ENCODE data around the gene LTB4R. TPM values are rescaled to one million over a fixed set of nuclear protein-coding genes. Genes with fewer than 3 reads are reported as not detected.
"Not testable (repeated sequence)": the region's sequence is repeated elsewhere in the genome, so short reads cannot be mapped to it uniquely, and the experiment has no call there.

The LTB4R gene
- total RNA-seq, 1 donor from 2014 or later, result 1.2 TPM

DNA sequence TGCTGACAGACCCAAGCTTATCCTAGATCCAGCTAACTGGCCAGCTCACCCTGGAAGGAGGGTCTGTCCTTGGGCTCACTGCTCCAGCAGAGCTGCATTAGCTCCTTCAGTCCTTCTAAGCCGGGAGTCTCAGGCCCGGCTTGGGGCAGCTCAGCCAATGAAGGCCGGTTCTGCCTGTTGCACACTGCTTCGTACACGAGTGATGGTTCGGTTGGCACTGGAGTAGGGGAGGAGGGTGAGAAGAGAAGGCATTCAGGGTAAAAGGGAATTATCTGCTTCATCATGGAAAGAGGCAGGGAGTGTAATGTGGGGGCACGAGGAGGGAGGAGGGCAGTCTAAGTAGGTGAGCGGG, 26.5 kb downstream of the LTB4R start:
- DNase-seq (ENCODE audit: low spot score in 2 of 2) (no peak), FAIRE-seq (no peak)

DNA sequence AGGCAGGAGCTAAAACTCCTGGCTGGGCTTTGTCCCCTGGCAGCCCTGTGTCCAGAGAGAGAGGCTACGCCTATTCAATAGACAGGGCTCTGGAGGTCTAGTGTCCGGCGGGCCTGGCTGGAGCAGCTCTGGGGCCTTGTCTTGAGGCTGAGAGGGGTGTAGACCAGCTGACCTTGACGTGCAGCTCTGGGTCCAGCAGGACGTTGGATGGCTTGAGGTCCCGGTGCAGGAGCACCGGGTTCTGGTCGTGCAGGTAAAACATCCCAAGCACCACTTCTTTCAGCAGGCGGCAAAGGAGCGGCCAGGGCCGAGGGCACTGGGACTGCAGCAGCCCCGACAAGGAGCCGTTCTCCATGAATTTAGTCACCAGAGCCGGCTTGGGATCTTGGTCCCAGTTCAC, 27.5 kb downstream of the LTB4R start:
- DNase-seq (ENCODE audit: low spot score in 2 of 2) (no peak), FAIRE-seq (no peak)

DNA sequence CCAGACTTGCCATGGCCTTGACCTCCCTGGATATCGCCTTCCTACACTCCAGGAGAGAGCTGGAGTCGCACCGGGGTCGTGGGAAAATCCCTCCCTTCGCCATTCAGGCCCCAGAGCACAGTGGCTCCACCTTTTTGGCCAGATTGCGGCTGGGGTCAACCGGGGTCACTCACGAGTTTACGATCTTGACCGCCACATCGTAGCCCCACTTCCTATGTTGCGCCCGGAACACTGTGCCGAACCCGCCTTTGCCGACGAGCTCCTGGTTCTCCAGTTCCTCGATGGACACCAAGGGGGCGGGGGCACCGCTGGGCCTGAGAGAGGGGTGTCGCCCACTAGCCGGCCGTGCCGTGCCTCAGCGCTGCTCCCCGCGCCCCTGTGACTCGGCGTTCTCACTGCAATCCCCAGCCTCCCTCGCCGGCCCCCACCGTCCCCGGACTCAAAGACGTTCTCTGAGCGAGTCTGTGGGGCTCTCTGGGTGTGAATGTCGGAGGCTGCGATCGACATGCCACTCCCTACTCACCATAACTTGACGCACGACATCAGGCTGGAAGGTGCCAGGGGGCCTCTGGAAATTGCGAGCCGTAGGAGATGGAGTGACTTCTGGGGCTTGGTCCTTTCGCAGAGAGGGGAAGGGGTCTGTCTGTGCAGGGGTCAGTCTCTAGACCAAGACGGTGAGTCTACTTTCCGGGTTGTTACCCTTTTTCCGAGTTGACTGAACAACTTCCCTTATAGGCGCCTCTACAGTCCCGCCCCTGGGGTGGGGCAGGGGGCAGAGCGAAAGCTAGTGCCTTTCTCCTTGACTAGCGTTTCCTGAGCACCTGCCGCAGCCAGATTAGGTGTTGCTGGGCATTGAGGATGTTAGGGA, 28.2 kb downstream of the LTB4R start, which contains the start of gene RIPK3:
Gene RIPK3 (minus strand): TSS at position 708 of the 868 bp plus-strand sequence. CDS start 165 bp downstream, at position 543.
- DNase-seq (ENCODE audit: low spot score in 2 of 2) (no peak), FAIRE-seq (no peak)

DNA sequence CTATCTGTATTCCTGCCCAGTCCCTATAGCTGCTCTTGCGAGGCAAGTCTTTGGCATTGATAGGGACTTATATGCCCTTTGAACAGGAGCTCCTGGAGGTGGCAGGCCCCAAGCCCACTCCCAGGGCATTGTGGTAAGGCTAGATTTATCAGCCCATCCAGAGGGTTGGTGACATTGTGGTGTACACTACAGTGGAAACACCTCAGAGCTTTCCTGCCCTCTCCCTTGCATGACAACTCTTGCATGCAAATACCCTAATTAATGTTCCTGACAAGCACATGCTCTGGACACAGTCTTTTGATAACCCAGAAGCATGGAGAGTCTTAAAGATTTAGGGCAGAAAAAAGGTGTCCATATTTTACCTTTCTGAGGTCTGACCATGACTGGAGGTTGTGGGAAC, 29.3 kb downstream of the LTB4R start:
- FAIRE-seq (no peak), DNase-seq (ENCODE audit: low spot score in 2 of 2) (no peak)

DNA sequence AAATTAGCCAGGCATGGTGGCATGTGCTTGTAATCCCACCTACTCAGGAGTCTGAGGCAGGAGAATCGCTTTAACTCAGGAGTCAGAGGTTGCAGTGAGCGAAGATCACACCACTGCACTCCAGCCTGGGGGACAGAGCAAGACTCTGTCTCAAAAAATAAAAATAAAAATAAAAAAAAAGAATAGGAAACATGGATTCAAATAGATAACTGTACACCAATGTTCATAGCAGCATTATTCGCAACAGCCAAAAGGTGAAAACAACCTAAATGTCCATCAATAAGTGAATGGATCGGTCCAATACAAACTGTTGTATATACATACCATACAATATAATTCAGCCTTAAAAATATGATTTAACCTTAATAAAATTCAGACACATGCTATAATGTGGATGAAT, 31.6 kb downstream of the LTB4R start:
- DNase-seq (ENCODE audit: low spot score in 2 of 2), result no peak
- no peak for FAIRE-seq

DNA sequence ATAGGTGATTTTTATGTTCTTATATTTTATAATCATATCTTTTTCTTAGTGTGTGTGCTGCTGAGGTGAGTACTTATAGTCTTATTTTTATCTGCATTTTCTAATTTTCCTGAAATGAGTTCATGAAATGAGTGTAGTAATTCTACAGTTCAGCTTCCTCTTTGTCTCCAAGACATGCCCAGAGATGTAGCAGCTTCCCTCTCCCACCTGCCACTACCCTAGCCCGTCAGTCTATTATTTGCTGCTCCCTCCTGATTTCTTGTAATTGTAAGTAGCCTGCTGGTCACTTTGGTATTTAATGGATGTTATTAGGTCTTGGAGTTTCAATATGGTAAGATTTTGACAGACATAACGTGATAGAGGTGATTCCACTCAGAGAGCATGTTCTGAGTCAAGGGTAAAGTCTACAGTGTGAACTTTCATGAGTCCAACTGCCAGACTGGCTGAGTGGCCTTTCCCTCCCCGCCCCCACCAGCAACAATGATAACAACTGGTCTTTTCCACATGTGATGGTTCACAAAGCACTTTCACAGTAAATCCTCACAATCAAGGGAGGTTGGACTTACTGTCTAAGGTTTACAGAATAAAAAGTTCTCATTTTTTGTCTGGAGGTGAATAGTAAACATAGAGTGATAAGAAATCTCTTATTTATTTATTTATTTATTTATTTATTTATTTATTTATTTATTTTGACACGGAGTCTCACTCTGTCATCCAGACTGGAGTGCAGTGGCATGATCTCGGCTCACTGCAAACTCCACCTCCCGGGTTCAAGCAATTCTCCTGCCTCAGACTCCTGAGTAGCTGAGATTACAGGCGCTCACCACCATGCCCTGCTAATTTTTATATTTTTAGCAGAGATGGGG, 32.7 kb downstream of the LTB4R start:
- DNase-seq (ENCODE audit: low spot score in 2 of 2) (no peak), FAIRE-seq (no peak)

DNA sequence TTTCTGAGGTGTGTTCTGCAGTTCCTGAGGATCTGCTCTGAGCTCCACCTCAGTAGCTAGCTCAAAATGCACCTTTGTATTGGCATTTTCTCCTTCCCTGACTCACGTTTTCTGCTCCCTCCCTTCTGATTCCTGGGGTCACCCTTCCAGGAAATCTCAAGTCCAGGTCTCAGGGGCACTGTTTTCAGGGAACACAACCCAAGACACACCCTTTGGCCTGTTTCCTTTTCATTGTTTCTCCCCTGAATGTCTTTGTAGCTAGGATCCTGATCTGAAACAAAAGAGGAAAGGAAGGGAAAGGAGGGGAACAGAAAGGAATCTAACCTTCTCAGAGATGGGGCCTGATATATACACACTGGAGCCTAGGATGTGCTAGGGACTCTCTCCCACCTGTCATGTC, 35.8 kb downstream of the LTB4R start:
- DNase-seq (ENCODE audit: low spot score in 2 of 2) (no peak), FAIRE-seq (no peak)

DNA sequence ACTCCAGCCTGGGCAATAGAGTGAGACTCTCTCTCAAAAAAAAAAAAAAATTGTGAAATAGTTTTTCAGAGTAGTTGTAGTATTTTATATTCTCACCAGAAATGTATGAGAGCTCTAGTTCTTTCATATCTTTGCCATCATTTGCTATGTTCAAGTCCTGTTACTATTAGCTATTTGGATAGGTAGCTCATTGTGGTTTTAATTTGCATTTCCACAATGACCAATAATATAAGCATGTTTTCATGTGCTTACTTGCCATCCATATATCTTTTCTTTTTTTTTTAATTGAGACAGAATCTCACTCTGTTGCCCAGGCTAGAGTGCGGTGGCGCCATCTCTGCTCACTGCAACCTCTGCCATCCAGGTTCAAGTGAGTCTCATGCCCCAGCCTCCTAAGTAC, 36.9 kb downstream of the LTB4R start:
- FAIRE-seq, result no peak

DNA sequence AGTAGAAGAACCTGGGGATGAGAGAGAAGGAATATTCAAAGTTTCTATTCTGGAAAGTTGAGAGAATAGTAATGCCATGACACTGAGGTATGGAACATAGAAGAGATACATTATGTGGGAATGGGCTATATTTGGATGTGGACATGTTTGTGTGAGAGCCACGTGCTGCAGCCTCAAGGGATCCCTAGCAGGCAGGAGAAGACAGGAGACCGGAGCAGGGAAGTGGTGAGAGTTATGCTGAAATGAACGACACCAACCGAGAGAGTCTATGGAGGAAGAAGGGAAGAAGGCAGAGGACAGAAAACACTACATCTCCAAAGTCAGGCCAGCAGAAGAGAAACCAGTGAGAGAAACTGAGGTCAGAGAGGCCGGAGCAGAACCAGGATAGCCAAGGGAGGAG, 38.4 kb downstream of the LTB4R start:
- DNase-seq (ENCODE audit: low spot score in 2 of 2) (no peak), FAIRE-seq (no peak)

More for the DNA sequence above, 36.9 kb downstream of the LTB4R start:
- DNase-seq (ENCODE audit: low spot score in 2 of 2), result no peak

DNA sequence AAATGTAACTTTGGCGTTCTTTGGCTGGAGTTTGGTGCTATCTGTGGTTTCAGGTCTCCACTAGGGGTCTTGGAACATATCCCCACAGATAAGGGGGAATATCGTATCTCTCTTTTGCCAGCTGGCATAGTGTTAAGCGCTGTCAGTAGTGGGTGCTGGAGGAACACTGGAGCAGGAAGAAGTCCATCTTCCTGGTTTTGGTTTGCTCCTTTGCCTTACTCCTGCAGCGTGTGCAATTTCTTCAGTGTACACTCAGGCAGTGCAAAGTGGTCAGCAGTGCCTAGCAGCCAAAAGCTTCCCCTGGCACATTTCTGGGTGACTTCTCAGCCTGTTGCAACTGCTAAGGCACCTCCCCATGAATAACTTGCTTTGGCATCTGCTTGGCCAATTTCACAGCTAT, 40.2 kb downstream of the LTB4R start:
- FAIRE-seq, result no peak
- no peak for DNase-seq (ENCODE audit: low spot score in 2 of 2)

DNA sequence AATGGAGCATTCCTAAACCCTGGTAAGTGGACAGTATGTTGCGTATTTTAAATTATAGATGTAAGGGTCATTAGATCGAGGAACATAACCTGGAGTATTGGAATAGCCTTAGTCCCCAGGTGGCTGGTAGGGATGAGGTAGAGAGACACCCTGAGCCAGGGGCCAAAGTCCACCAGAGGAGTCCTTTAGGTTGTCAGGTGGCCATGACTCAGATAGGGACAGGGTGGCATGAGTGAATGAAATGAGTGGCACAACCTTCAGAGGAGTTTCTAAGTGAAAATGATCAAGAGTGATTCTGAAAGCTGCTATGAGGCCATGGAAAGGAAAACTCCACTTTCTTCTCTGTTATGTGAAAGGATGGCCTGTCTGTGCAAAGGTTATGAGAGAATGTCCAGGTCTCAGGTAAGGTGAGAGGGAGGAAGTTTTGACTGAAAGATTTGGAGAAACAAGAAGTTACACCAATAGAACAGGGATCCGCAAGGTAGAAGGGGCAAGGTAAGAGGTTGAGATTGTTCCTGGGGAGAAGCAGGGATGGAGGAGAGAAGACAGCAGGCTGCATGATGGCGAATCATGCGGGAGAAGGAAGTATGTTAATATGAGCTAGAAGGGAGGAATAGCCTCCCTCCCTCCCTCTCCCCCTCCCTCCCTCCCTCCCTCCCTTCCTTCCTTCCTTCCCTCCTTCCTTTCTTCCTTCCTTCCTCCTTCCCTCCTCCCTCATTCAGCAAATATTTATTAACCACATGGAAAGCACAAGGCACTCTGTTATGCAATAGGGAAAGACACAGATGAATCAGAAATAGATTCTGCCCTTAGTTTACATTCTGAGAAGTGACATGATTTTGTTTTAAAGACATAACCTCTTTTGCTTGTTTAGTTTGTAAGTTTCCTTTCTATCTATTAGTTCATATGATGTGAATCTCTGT, 42.5 kb downstream of the LTB4R start:
- FAIRE-seq (no peak), DNase-seq (ENCODE audit: low spot score in 2 of 2) (no peak)

DNA sequence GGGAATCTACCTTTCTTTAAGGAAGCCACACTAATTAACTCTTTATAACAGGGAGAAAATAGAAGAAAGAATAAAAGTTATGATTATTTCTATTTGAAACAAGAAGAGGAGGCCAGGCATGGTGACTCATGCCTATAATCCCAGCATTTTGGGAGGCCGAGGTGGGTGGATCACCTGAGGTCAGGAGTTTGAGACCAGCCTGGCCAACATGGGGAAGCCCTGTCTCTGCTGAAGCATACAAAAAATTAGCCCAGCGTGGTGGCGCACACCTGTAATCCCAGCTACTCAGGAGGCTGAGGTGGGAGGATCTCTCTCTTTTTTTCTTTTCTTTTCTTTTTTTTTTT, 43.2 kb downstream of the LTB4R start:
- not testable (repeated sequence) for DNase-seq (ENCODE audit: low spot score in 2 of 2); FAIRE-seq

DNA sequence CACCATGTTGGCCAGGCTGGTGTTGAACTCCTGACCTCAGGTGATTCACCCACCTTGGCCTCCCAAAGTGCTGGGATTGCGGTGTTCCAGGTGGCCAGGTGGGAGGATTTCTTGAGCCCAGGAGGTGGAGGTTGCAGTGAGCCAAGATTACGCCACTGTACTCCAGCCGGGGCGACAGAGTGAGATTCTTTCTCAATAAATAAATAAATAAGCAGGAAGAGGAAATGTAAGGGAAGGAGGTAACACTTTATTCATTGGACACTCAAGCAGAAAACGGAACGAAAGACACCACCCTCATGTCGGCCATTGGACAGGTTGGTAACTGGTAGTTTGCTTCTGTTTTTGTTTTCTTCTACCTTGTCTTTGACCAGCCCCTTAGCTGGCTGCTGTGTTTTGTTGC, 43.7 kb downstream of the LTB4R start:
- DNase-seq (ENCODE audit: low spot score in 2 of 2), result no peak

DNA sequence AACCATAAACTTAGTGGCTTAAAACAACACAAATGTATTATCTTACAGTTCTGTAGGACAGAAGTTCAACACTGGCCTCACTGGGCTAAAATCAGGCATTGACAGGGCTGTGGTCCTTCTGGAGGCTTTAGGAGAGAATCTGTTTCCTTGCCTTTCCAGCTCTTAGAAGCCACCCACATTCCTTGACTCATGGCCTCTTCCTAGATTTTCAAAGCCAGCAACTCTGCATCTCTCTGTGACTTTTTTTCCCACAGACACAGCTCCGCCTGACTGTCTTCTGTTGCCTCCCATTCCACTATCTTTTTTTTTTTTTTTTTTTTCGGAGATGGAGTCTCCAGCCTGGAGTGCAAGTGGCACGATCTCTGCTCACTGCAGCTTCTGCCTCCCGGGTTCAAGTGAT, 44.9 kb downstream of the LTB4R start:
- FAIRE-seq, result no peak
- DNase-seq (ENCODE audit: low spot score in 2 of 2), result no peak

More for the DNA sequence above, 43.7 kb downstream of the LTB4R start:
- no peak for FAIRE-seq

DNA sequence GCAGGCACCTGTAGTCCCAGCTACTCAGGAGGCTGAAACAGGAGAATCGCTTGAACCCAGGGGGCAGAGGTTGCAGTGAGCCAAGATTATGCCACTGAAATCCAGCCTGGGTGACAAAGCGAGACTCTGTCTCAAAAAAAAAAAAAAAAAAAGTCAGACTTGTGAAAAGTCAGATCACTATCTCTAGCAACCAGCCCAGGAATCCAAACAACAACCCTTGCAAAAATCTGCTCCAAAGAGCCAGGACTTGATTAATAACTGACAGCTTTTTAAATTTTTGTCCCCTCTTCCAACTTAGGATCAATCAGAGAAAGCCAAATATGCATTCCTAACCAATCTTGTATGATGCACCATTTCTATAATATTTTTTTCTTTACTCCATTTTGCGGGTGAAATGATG, 49.0 kb downstream of the LTB4R start:
- DNase-seq (ENCODE audit: low spot score in 2 of 2) (no peak), FAIRE-seq (no peak)

DNA sequence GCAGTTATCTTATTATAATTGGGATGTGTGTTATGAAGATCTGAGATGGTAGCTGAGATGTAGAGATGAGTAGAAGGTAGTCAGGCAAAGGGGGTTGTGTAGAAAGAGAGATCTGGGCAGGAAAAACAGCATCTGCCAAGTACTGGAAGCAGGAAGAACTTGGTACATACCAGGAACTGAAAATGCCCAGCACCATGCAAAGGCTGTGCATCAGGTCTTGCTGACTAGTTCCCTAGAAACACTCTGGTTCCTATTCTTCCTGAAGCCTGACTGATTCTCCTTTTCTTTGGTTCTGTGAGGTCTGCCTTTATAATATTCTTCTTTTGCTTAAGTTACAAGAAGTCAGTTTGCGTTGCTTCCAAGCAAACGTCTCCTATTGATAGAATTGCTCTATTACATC, 50.0 kb downstream of the LTB4R start:
- no peak for FAIRE-seq
- no peak for DNase-seq (ENCODE audit: low spot score in 2 of 2)

DNA sequence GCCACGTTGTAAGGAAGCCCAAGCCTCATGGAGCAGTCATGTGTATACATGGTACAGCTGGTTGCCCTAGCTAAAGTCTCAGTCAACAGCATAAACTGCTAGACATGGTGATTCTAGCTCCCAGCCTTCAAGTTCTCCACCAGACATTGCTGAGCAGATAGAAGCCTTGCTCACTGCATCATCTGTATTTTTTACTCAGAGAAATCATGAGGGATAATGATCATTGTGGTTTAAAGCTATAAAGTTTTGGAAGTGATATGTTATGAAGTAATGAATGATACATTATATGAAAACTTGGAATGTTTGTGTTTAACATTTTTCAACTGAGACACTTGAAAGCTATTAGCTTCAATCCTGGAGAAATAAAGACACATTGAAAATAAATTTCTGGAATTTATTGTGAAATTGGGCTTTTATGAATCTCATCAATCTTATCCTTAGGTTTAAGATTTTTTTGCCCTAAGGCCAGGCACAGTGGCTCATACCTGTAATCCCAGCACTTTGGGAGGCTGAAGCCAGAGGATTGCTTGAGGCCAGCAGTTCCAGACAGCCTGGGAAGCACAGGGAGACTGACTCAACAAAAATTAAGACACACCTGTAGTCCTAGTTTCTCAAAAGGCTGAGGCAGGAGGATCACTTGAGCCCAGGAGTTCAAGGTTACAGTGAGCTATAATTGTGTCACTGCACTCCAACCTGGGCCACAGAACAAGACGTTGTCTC, 51.1 kb downstream of the LTB4R start:
- FAIRE-seq, result no peak
- DNase-seq (ENCODE audit: low spot score in 2 of 2), result no peak

DNA sequence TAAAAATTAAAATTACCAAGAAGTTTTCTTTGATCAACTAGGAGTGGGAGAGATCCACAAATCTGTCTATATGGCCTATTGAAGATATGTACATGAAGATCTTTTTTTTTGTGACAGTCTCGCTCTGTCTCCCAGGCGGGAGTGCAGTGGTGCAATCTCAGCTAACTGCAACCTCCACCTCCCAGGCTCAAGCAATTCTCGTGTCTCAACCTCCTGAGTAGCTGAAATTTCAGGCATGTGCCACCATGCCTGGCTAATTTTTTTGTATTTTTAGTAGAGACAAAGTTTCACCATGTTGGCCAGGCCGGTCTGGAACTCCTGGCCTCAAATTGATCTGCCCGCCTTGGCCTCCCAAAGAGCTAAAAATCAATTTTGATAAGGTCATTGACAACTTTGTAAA, 52.1 kb downstream of the LTB4R start:
- no peak for DNase-seq (ENCODE audit: low spot score in 2 of 2)
- FAIRE-seq, result no peak

DNA sequence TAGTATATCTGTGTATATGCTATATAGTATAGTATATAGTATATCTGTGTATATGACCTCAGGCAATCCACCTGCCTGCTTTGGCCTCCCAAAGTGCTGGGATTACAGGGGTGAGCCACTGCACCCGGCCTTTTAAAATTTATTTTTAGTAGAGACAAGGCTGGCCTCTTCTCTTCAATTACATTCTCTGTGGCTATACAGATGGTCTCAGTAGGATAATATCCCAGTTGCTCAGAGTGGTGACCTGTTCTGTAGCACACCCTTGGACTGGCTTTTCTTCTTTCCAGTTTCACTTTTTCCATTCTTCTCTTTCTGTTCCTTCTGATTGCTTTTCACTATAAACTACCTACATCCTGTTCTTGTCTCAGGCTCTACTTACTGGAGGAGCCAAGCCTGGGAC, 53.5 kb downstream of the LTB4R start:
- no peak for FAIRE-seq

More for the DNA sequence above, 53.5 kb downstream of the LTB4R start:
- no peak for DNase-seq (ENCODE audit: low spot score in 2 of 2)

All from frontal cortex (tissue), 4 donors.